ENCODE results near the gene BLOC1S4. TPM values are rescaled to one million over a fixed set of nuclear protein-coding genes. Genes with fewer than 3 reads are reported as not detected.
A peak's percentile ranks its signal among the peaks of the same experiment; 100 is the strongest.

Gene BLOC1S4
- total RNA-seq, 4 donors from 2014 or later: 1.00 to 18.8 (median 12.4) TPM

DNA sequence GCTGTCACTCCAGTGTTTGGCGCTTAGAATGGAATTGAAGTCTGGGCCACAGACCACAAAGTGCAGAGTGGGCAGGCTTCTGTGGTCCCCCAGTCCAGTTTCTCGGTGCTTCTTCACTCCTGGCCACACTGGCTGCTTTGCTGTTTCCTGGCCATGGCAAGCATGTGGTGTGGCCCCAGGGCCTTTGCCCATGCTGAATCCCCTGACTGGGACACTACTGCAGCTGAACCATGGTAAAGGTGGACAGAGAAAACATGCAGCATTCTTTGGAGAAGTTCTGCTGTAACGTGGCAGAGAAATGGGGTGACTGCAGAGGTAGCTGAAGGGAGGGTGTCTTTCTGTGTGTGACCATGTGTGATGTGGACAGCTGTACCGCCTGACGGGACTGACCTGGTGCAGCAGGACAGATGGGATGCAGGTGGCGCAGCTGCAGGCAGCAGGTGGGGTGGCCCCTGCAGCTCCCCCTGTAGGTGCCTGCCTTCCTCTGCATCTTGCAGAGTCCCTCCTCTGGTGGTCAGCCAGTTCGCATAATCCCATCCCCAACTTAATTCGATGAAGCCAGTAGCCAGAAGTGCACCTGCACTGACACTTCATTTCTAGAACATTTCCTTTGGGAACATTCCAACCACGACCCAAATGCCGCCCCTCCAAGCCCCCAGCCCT is 35.5 kb upstream of the BLOC1S4 start:
- no peaks in the 10 kb centered on the region for H3K36me3 ChIP-seq
- no peak overlapping the region for H3K4me3 ChIP-seq
- TF ChIP-seq POLR2AphosphoS5 (IDR thresholded peaks at IDR 0.05) (no peak), EP300 (IDR thresholded peaks at IDR 0.05; ENCODE audit: low read depth) (no peak), POLR2A (IDR thresholded peaks at IDR 0.05) (no peak)
- TF ChIP-seq, protein P1, sequence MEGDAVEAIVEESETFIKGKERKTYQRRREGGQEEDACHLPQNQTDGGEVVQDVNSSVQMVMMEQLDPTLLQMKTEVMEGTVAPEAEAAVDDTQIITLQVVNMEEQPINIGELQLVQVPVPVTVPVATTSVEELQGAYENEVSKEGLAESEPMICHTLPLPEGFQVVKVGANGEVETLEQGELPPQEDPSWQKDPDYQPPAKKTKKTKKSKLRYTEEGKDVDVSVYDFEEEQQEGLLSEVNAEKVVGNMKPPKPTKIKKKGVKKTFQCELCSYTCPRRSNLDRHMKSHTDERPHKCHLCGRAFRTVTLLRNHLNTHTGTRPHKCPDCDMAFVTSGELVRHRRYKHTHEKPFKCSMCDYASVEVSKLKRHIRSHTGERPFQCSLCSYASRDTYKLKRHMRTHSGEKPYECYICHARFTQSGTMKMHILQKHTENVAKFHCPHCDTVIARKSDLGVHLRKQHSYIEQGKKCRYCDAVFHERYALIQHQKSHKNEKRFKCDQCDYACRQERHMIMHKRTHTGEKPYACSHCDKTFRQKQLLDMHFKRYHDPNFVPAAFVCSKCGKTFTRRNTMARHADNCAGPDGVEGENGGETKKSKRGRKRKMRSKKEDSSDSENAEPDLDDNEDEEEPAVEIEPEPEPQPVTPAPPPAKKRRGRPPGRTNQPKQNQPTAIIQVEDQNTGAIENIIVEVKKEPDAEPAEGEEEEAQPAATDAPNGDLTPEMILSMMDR (IDR thresholded peaks at IDR 0.05): no peak
- DNase-seq: no peak
- H3K27me3 ChIP-seq: no peaks in the 10 kb centered on the region
- no peak overlapping the region for H3K27ac ChIP-seq
- H3K9me3 ChIP-seq: no peaks in the 10 kb centered on the region
- in situ Hi-C loops (cut with MboI; ENCODE audit: low pct_ligation_motif_present in 1 of 4, low pct_unique_long_range_greater_than_20kb in 1 of 4, low sequenced_read_pairs in 3 of 4) (no loop called here), intact Hi-C loops (cut with DNase I; ENCODE audit: low total_unique reads) (no loop called here)
- WGBS, 2 donors (ENCODE audit: low coverage in 1 of 2): 85% methylated on average over 10 of the region's 10 CpGs; no CpG with 5 or more reads in 1 of the 2 donors
- H3K4me1 ChIP-seq: peaks cover 14 to 19% (median 16%) of the 10 kb centered on the region in 4 donors

DNA sequence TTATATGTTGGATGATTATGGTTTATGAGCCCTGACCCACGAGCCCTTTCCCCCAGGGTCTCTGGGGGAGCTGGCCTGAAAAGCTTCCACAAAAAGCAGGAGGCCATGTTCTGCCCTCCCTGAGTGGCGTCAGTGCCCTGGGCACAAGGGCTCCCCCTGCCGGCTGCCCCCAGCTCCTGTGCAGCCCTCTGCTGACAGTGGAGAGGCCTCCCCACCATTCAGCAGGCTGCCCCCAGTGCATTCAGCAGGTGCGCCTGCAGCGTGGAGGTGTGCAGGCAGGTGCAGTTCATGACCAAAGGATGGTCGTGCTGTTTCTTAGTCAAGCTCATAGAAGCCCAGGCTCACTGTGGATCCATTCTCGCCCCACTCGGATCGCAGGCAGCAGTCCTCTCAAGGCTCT is 34.8 kb upstream of the BLOC1S4 start:
- Histone ChIP-seq H3K4me1 (peaks cover 7 to 12% (median 10%) of the 10 kb centered on the region in 4 donors), H3K36me3 (no peaks in the 10 kb centered on the region), H3K27ac (no peak overlapping the region), H3K9me3 (no peaks in the 10 kb centered on the region), H3K27me3 (no peaks in the 10 kb centered on the region), H3K4me3 (no peak overlapping the region)
- intact Hi-C loops (cut with DNase I; ENCODE audit: low total_unique reads): no loop called here
- in situ Hi-C loops (cut with MboI; ENCODE audit: low pct_ligation_motif_present in 1 of 4, low pct_unique_long_range_greater_than_20kb in 1 of 4, low sequenced_read_pairs in 3 of 4): no loop called here
- TF ChIP-seq, protein P1 (IDR thresholded peaks at IDR 0.05): peak in 2 of 5 experiments; percentile 19 to 23
- no peak for TF ChIP-seq POLR2AphosphoS5 (IDR thresholded peaks at IDR 0.05)
- 84% methylated on average over 9 of the region's 9 CpGs; no CpG with 5 or more reads in 1 of the 2 donors for WGBS, 2 donors (ENCODE audit: low coverage in 1 of 2)
- DNase-seq: no peak

DNA sequence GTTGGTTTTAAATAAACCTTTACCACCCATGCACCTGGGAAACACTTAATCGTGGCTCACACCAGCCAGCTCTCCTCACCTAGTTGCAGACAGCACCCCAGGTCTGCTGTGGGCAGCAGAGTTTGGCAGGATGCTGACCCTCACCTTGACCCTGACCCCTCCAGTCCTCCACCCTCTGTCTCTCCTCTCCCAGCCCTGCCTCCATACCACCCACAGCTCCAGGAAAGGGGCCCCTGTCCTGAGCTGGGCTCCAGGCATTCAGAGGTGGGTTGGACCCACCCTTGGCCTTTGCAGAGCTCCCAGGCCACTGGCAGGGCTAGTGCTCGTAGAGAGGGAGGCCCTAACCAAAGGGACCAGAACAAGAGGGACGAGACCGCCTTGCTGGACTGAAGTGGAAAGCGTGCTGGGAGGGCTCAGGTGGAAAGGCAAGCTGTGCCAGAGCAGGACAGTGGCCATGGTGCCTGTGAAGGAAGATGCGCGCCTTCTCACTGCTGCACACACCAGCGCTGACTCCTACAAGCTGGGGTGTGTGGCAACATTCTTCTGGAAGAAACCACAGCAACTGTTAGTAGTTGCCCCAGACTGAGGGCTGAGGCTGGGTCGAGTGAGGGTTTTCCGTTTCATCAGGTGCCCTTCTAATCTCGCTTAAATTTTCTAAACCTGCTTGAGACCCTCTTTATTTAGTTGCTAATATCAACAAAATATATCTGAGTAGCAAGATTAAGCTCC is 32.9 kb upstream of the BLOC1S4 start:
- Histone ChIP-seq H3K27me3 (no peaks in the 10 kb centered on the region), H3K4me1 (no peaks in the 10 kb centered on the region), H3K27ac (no peak overlapping the region), H3K9me3 (no peaks in the 10 kb centered on the region), H3K4me3 (no peak overlapping the region), H3K36me3 (no peaks in the 10 kb centered on the region)
- 78 to 83% methylated on average over 3 to 11 of the region's 11 CpGs for WGBS, 2 donors (ENCODE audit: low coverage in 1 of 2)
- DNase-seq: no peak
- no peak for TF ChIP-seq POLR2AphosphoS5 (IDR thresholded peaks at IDR 0.05)
- intact Hi-C loops (cut with DNase I; ENCODE audit: low total_unique reads) (no loop called here), in situ Hi-C loops (cut with MboI; ENCODE audit: low pct_ligation_motif_present in 1 of 4, low pct_unique_long_range_greater_than_20kb in 1 of 4, low sequenced_read_pairs in 3 of 4) (no loop called here)

DNA sequence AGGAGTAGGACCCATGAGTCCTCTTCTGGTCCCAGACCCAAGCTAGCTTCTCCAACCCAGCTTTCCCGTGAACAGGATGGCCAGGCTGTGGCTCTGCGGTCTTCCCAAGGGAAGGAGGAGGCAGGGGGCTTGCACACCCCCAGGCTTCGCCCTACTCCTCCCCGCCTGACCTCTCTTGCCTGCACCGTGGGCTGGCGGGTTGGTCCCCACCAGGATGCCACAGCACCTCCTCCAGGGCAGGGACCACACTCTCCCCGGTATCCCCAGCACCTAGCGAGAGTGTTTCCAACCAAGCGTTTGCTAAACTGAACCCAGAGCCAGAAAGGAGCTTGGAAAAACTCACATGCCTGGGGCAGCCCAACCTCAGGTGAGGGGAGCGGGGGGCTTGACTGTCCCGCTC is 31.3 kb upstream of the BLOC1S4 start:
- in situ Hi-C loops (cut with MboI; ENCODE audit: low pct_ligation_motif_present in 1 of 4, low pct_unique_long_range_greater_than_20kb in 1 of 4, low sequenced_read_pairs in 3 of 4): no loop called here
- Histone ChIP-seq H3K4me3 (no peak overlapping the region), H3K27ac (no peak overlapping the region), H3K36me3 (no peaks in the 10 kb centered on the region), H3K27me3 (no peaks in the 10 kb centered on the region), H3K4me1 (peaks cover 0 to 13% (median 5%) of the 10 kb centered on the region in 4 donors), H3K9me3 (no peaks in the 10 kb centered on the region)
- DNase-seq: no peak
- WGBS, 2 donors (ENCODE audit: low coverage in 1 of 2): 91% methylated on average over 11 of the region's 11 CpGs; no CpG with 5 or more reads in 1 of the 2 donors
- intact Hi-C loops (cut with DNase I; ENCODE audit: low total_unique reads): no loop called here
- no peak for TF ChIP-seq POLR2A (IDR thresholded peaks at IDR 0.05)
- TF ChIP-seq, protein P1 (IDR thresholded peaks at IDR 0.05): no peak
- TF ChIP-seq POLR2AphosphoS5 (IDR thresholded peaks at IDR 0.05): no peak
- no peak for TF ChIP-seq EP300 (IDR thresholded peaks at IDR 0.05; ENCODE audit: low read depth)
